ENCODE data around the gene RBCK1. TPM values are rescaled to one million over a fixed set of nuclear protein-coding genes. Genes with fewer than 3 reads are reported as not detected.

The RBCK1 gene
- total and polyA plus RNA-seq, 2 donors (not counting 3 experiments of a cell fraction or from before 2014, with no cell fraction given), result 80.4 to 82.7 TPM

DNA sequence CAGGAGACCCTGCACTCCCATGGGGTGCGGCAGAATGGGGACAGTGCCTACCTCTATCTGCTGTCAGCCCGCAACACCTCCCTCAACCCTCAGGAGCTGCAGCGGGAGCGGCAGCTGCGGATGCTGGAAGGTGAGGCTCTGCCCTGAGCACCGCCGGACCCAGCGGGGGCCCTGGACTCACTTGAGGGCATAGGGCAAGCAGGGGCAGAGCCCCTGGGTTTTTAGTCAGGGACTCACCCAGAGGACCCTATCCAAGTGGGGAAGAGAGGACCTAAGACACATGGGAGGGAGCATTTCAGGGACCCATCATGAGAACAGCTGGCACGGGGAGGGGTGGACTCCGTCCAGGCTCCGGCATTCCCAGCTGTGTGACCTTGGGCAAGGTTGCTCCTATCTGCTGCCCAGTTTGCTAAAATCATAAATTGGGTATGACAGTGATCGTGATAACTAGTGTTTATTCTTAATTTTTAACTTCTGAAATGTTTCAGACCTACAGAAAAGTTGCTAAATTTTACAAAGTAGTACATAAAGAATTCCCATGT lies 9.8 kb downstream of the RBCK1 start:
- DNase-seq (ENCODE audit: low read depth, low spot score) (no peak), FAIRE-seq (no peak)
- Histone ChIP-seq H3K9me1 (replicated peaks; ENCODE audit: control insufficient read depth, extremely low read depth, insufficient read depth, low read length) (no peaks in the 10 kb centered on the region), H3K36me3 (ENCODE audit: control insufficient read depth in 2 of 2, extremely low read depth in 1 of 2, insufficient read depth in 2 of 2, low read length in 2 of 2) (peaks cover 7 to 27% of the 10 kb centered on the region in 2 experiments), H3K9me3 (replicated peaks; ENCODE audit: control insufficient read depth, insufficient read depth, low read length) (no peaks in the 10 kb centered on the region), H3K79me2 (ENCODE audit: control insufficient read depth, insufficient read depth, low read length) (peaks cover 4% of the 10 kb centered on the region), H2AFZ (ENCODE audit: low read depth, low read length) (no peak overlapping the region), H3K4me2 (ENCODE audit: insufficient read depth, low read length) (no peak overlapping the region), H3K27me3 (ENCODE audit: control insufficient read depth in 2 of 2, insufficient read depth in 2 of 2, low read length in 2 of 2) (no peaks in the 10 kb centered on the region), H3K9ac (replicated peaks; ENCODE audit: extremely low read depth, insufficient read depth, low read length) (no peak overlapping the region), H3K4me1 (ENCODE audit: control insufficient read depth, extremely low read depth, insufficient read depth, low read length) (no peaks in the 10 kb centered on the region), H3K27ac (ENCODE audit: insufficient read depth, low read depth, low read length) (no peak overlapping the region), H3K4me3 (replicated peaks in 1 of 3; ENCODE audit: insufficient read depth in 1 of 3, low read depth in 1 of 3, low read length in 3 of 3) (no peak overlapping the region), H4K20me1 (replicated peaks; ENCODE audit: control insufficient read depth, extremely low read depth, insufficient read depth, low read length) (no peaks in the 10 kb centered on the region)
- CTCF ChIA-PET, result no interaction called here
- BruUV-seq (replicated peaks), result no TSS peak
- TF ChIP-seq POLR2A (IDR thresholded peaks at IDR 0.05; ENCODE audit: low read depth, low read length) (no peak), JUN (IDR thresholded peaks at IDR 0.05; ENCODE audit: borderline replicate concordance, insufficient read depth, insufficient read length, low read depth) (no peak), GATA2 (IDR thresholded peaks at IDR 0.05; ENCODE audit: insufficient read depth, insufficient read length, low read depth, low read length) (no peak), FOS (IDR thresholded peaks at IDR 0.05; ENCODE audit: borderline replicate concordance, insufficient read depth, low read length) (no peak), MYC (IDR thresholded peaks at IDR 0.05; ENCODE audit: low read depth, low read length) (no peak), EZH2 (IDR thresholded peaks at IDR 0.05; ENCODE audit: borderline replicate concordance, low read depth, low read length, severe bottlenecking) (no peak)
- TF ChIP-seq, protein P1, sequence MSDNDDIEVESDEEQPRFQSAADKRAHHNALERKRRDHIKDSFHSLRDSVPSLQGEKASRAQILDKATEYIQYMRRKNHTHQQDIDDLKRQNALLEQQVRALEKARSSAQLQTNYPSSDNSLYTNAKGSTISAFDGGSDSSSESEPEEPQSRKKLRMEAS (IDR thresholded peaks at IDR 0.05; ENCODE audit: insufficient read depth, insufficient read length), result no peak
- TF ChIP-seq, protein P2, sequence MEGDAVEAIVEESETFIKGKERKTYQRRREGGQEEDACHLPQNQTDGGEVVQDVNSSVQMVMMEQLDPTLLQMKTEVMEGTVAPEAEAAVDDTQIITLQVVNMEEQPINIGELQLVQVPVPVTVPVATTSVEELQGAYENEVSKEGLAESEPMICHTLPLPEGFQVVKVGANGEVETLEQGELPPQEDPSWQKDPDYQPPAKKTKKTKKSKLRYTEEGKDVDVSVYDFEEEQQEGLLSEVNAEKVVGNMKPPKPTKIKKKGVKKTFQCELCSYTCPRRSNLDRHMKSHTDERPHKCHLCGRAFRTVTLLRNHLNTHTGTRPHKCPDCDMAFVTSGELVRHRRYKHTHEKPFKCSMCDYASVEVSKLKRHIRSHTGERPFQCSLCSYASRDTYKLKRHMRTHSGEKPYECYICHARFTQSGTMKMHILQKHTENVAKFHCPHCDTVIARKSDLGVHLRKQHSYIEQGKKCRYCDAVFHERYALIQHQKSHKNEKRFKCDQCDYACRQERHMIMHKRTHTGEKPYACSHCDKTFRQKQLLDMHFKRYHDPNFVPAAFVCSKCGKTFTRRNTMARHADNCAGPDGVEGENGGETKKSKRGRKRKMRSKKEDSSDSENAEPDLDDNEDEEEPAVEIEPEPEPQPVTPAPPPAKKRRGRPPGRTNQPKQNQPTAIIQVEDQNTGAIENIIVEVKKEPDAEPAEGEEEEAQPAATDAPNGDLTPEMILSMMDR (IDR thresholded peaks at IDR 0.05; ENCODE audit: extremely low read depth in 1 of 2, insufficient read depth in 1 of 2, low read depth in 1 of 2, low read length in 2 of 2), result no peak
- dilution Hi-C loops (cut with MboI; ENCODE audit: extremely low pct_ligation_motif_present, low sequenced_read_pairs) (no loop called here), intact Hi-C loops (cut with micrococcal nuclease) (no loop called here)
- POLR2A ChIA-PET, result no interaction called here

Measured in endothelial cell of umbilical vein (primary cell).